Measurements from ENCODE around the gene EPX.
A peak's percentile ranks its signal among the peaks of the same experiment; 100 is the strongest.
"Not testable (repeated sequence)": the region's sequence is repeated elsewhere in the genome, so short reads cannot be mapped to it uniquely, and the experiment has no call there.

The EPX gene

GRCh38 chr17:58192612-58193011 lies at the start of gene EPX:
Gene EPX (plus strand): TSS chr17:58192726. CDS start chr17:58192847, 121 bp downstream.
- no peak for DNase-seq

- DNase-seq = not testable (repeated sequence)
These were observed 49.2 kb upstream of the EPX start for GRCh38 chr17:58143335-58143734.

- no peak for DNase-seq
These were observed 47.7 kb upstream of the EPX start for GRCh38 chr17:58144801-58145200.

GRCh38 chr17:58147930-58148434 lies 44.5 kb upstream of the EPX start, which contains the start of gene OR4D1:
Gene OR4D1 (plus strand): TSS chr17:58148384. CDS start chr17:58155154, 6,770 bp downstream.
- DNase-seq = no peak

- DNase-seq = no peak
These were observed 43.9 kb upstream of the EPX start for GRCh38 chr17:58148609-58149008.

- DNase-seq = no peak
These were observed 42.1 kb upstream of the EPX start for GRCh38 chr17:58150394-58150793.

- DNase-seq = no peak
These were observed 39.5 kb upstream of the EPX start for GRCh38 chr17:58153046-58153445.

- no peak for DNase-seq
These were observed 38.9 kb upstream of the EPX start for GRCh38 chr17:58153671-58154070.

GRCh38 chr17:58156839-58157803 lies 35.4 kb upstream of the EPX start:
- DNase-seq = peak in 4 of 14 donors; percentile 0 to 37 (median 4)

GRCh38 chr17:58158181-58158580 lies 34.3 kb upstream of the EPX start:
- no peak for DNase-seq

GRCh38 chr17:58161566-58161965 lies 31.0 kb upstream of the EPX start:
- no peak for DNase-seq

- no peak for DNase-seq
These were observed 26.5 kb upstream of the EPX start for GRCh38 chr17:58165981-58166380.

GRCh38 chr17:58166682-58167081 lies 25.8 kb upstream of the EPX start, which contains the start of gene OR4D2:
Gene OR4D2 (plus strand): TSS chr17:58166982. CDS start chr17:58169656, 2,674 bp downstream.
- DNase-seq = no peak

GRCh38 chr17:58170622-58171021 lies 21.9 kb upstream of the EPX start:
- DNase-seq = no peak

GRCh38 chr17:58172369-58173071 lies 20.0 kb upstream of the EPX start:
- DNase-seq = no peak

GRCh38 chr17:58174871-58175270 lies 17.7 kb upstream of the EPX start:
- DNase-seq = no peak

- DNase-seq = no peak
These were observed 16.3 kb upstream of the EPX start for GRCh38 chr17:58176200-58176599.

- DNase-seq = peak in 1 of 14 donors; percentile 53
These were observed 10.7 kb upstream of the EPX start for GRCh38 chr17:58181796-58182195.

- no peak for DNase-seq
These were observed 9.0 kb upstream of the EPX start for GRCh38 chr17:58183514-58183913.

GRCh38 chr17:58184308-58184985 lies 8.1 kb upstream of the EPX start:
- DNase-seq = no peak

- DNase-seq = no peak
These were observed 7.4 kb upstream of the EPX start for GRCh38 chr17:58184986-58185761.

- DNase-seq = no peak
These were observed 5.9 kb upstream of the EPX start for GRCh38 chr17:58186591-58186990.
